ENCODE data around the gene NME1.
"Not testable (repeated sequence)": the region's sequence is repeated elsewhere in the genome, so short reads cannot be mapped to it uniquely, and the experiment has no call there.

Gene NME1

GRCh38 chr17:51153210-51154072 lies at the start of gene NME1:
TSS of gene NME1 (plus strand) at chr17:51153559. CDS start at chr17:51155655, 2,096 bp downstream.
- DNase-seq (ENCODE audit: extremely low read depth in 1 of 2, low read depth in 1 of 2) = peak; percentile 88 to 93

GRCh38 chr17:51107778-51108177 lies 45.6 kb upstream of the NME1 start:
- no peak for DNase-seq (ENCODE audit: extremely low read depth in 1 of 2, low read depth in 1 of 2)

GRCh38 chr17:51112303-51113222 lies 40.8 kb upstream of the NME1 start:
- DNase-seq (ENCODE audit: extremely low read depth in 1 of 2, low read depth in 1 of 2) = not testable (repeated sequence)

DNA sequence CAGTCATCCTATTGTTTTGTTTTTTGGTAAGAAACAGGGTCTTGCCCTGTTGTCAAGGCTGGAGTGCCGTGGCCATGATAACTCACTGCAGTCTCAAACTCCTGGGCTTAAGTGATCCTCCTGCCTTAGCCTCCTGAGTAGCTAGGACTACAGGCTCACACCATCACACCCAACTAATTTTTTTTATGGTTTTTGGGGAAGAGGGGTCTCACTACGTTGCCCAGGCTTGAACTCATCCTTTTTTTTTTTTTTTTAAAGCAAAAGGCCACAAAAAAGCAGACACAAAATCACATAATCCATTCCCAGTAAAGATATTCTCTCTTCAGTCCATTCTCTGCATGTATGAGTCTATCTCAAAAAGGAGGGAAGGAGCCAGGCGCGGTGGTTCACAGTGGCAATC lies 38.2 kb upstream of the NME1 start:
- DNase-seq (ENCODE audit: extremely low read depth in 1 of 2, low read depth in 1 of 2) = no peak

GRCh38 chr17:51118330-51119195 lies 34.8 kb upstream of the NME1 start:
- no peak for DNase-seq (ENCODE audit: extremely low read depth in 1 of 2, low read depth in 1 of 2)

DNA sequence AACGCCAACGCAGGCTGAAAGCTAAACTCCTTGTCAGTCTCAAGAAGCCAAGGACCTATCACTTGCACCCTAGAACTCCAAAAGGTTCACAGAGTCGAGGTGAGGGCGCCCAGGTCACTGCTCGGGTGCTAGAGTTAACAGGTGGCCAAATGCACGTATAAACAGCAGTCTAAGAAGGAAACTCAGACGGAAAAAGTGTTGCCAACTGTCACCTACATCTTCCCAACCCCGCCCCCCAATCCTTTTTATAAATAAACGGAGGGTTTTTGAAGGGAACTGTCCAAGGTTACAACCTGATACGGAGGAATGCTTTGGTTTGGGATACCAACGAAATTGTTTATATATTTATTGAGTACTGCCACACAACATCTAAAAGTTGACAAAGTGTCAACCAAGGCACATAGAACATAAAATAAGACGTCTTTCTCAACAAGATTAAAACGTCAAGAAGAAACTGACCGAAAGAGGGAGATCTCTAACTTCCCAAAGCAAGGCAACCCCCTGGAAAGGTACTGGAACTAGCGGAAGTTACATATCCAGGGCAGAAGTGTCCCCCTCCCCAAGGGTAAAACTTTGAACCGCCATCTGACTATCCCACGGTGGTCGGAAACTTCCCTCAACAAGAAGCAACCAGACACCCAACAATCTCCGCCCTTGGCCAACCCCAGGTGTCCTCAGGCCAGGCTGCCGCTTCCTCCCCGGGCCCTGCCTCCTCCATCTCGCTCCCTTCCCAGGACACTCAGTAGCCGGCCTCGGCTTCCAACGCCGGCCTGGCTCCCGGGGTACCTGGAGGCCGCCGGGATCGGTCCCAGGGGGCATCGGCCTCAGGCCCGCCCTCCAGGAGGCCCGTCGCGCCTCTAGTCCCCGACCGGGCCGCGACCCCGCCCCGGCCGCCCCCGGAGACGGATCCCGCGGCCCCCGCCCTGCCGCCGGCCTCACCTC lies 33.7 kb upstream of the NME1 start:
- peak in 1 of 2 donors; percentile 24 for DNase-seq (ENCODE audit: extremely low read depth in 1 of 2, low read depth in 1 of 2)

DNA sequence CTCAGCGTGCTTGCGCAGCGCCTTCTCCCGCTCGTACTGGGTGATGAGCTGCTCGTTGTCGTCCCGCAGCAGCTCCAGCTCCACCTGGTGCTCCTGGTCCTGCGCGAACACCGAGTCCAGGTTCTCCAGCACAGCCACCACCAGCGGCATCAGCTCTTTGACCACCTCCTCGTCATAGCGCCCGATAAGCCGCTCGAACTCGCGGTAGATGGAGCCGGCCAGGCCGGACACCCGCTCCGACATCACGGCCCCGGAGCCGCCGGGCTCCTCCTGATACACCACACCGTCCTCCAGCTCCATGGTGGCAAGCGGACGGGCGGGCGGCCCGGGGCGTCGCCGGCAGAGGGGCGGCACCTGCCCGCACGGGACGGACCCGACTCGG lies 33.0 kb upstream of the NME1 start:
- peak in 1 of 2 donors; percentile 17 for DNase-seq (ENCODE audit: extremely low read depth in 1 of 2, low read depth in 1 of 2)

- peak; percentile 74 to 86 for DNase-seq (ENCODE audit: extremely low read depth in 1 of 2, low read depth in 1 of 2)
Observed at GRCh38 chr17:51120739-51121619, 32.4 kb upstream of the NME1 start, which contains the start of gene SPAG9. TSS of gene SPAG9 (minus strand) at chr17:51120868. CDS start at chr17:51120656, 212 bp downstream.

DNA sequence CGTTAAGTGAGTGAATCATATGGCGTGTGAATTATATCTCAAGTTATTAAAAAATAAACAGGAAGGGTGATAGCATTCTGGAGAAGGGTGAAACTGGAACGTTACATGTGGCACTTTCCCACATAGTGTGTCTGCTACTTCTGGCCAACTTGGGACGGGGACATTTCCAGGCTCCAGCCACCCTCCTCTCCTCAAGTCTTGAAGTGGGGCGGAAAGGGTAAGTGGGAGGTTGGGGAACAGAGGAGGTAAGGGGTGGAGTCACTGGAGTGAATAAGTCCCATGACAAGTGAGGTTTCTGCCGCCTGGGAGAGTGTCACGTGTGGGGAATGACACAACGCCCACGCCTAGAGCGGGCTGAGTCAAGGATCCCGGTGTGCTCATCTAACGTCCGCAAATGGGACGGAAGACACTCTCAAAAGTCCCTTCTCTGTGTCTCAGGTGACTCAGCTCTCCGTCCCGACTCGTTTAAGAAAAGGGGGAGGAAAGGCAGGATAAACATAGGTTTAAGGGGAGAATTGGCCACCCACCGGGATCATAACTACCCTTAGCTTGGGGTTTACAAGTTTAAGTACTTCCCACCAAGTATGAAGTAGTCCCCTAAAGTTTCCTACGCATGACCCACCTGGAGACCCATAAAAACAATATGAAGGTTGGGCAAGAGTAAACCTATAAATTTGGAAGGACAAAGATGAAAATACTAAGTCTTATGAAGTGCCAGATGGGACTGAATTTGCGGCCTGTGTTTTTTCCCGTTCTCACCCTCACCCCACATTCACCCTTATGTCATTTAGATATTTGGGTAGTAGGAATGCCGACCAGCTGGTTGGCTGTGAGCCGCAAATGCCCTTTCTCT lies 31.5 kb upstream of the NME1 start:
- DNase-seq (ENCODE audit: extremely low read depth in 1 of 2, low read depth in 1 of 2) = peak; percentile 55 to 61

GRCh38 chr17:51122473-51123115 lies 30.8 kb upstream of the NME1 start:
- not testable (repeated sequence) for DNase-seq (ENCODE audit: extremely low read depth in 1 of 2, low read depth in 1 of 2)

DNA sequence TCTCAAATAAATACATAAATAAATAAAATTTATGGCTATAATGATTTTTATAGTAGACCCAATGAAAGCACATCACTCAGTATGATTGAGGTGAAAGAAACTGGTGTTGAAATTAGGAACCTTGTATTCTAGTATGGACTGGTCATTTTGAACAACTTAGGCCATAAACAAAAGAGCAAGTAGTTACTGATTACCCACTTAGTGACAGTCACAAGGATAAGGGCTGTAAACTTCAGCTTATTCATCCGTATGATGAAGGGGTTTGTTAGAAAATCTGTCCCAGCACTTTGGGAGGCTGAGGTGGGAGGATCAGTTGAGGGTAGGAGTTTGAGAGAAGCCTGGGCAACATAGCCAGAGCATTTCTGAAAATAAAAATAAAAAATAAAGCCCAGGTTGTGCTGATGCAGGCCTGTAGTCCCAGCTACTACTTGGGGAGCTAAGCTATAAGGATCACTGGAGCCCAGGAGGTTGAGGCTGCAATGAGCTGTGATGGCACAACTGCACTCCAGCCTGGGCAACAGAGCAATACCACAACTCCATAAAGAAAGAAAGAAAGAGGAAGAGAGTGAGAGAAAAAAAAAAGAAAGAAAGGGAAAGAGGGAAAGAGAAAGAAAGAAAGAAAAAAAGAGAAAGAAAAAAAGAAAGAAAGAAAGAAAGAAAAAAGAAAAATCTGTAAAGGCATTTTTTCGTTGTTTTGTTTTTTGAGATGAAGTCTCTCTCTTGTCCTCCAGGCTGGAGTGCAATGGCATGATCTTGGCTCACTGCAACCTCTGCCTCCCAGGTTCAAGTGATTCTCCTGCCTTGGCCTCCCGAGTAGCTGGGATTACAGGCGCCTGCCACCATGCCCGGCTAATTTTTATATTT lies 28.5 kb upstream of the NME1 start:
- no peak for DNase-seq (ENCODE audit: extremely low read depth in 1 of 2, low read depth in 1 of 2)

- no peak for DNase-seq (ENCODE audit: extremely low read depth in 1 of 2, low read depth in 1 of 2)
Observed at GRCh38 chr17:51128076-51128475, 25.3 kb upstream of the NME1 start.

DNA sequence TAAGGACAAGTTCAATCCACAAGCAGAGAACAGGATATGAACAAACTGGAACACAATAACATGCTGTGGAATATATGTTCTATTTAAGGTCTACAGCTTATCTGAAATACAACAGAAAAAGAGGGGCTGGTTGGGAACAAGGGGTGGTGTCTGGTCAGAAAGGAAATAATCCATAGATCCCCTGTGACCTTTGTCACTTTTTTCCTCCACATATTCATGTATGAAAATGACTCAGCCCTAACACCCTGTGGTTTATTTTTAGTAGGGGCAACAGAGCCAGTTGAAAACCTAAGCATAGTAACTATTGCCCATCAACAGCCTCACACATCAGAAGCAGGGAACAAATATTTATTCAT lies 20.4 kb upstream of the NME1 start:
- no peak for DNase-seq (ENCODE audit: extremely low read depth in 1 of 2, low read depth in 1 of 2)

GRCh38 chr17:51133365-51133764 lies 20.0 kb upstream of the NME1 start:
- no peak for DNase-seq (ENCODE audit: extremely low read depth in 1 of 2, low read depth in 1 of 2)

DNA sequence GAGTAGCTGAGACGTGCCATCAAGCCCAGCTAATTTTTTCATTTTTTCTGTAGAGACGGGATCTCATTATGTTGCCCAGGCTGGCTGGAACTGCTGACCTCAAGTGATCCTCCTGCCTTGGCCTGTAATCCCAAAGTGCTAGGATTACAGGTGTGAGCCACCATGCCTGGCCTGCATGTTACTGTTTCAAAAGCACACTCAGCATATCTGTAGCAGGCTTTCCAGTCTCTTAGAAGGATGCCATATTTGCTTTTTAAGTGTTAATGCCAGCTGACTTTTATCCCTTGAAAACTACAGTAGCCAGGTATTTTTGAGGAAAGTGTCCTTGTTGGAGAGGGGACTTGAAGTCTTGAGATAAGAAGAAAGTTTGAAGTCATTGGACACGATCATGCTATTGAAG lies 17.4 kb upstream of the NME1 start:
- no peak for DNase-seq (ENCODE audit: extremely low read depth in 1 of 2, low read depth in 1 of 2)

- DNase-seq (ENCODE audit: extremely low read depth in 1 of 2, low read depth in 1 of 2) = no peak
Observed at GRCh38 chr17:51142597-51142996, 10.8 kb upstream of the NME1 start.

All from activated CD8-positive, alpha-beta memory T cell treated with anti-CD3 and anti-CD28 coated beads for 1 hour (primary cell).